ENCODE results near the gene FREM3.
"Not testable (repeated sequence)": the region's sequence is repeated elsewhere in the genome, so short reads cannot be mapped to it uniquely, and the experiment has no call there.

FREM3 gene

GRCh38 chr4:143575331-143575730 is 125.1 kb downstream of the FREM3 start:
- DNase-seq (ENCODE audit: low spot score), result no peak

DNA sequence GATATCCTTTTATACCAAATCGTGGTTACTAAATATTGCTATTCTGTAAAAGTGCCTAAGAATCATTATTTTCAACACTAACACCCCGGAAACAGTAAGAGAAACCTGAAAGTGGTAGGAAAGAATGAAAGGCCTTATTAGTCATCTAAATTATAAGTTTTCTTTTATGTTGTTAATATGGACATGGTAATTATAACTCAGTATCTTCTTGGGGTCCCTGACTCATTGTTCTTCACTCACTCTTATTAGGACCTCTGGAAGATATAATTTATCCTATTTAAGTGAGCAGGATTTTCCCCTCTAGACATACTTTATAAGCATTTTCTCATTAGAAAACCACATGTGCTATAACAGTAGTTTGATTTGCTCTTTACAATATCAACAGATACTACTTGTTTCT is 136.0 kb downstream of the FREM3 start:
- no peak for DNase-seq (ENCODE audit: low spot score)

- DNase-seq (ENCODE audit: low spot score), result peak; percentile 23
These were observed 140.7 kb downstream of the FREM3 start for GRCh38 chr4:143559757-143560147.

GRCh38 chr4:143558823-143559756 is 141.4 kb downstream of the FREM3 start:
- peak; percentile 78 for DNase-seq (ENCODE audit: low spot score)

GRCh38 chr4:143558286-143558685 is 142.2 kb downstream of the FREM3 start:
- DNase-seq (ENCODE audit: low spot score), result no peak

DNA sequence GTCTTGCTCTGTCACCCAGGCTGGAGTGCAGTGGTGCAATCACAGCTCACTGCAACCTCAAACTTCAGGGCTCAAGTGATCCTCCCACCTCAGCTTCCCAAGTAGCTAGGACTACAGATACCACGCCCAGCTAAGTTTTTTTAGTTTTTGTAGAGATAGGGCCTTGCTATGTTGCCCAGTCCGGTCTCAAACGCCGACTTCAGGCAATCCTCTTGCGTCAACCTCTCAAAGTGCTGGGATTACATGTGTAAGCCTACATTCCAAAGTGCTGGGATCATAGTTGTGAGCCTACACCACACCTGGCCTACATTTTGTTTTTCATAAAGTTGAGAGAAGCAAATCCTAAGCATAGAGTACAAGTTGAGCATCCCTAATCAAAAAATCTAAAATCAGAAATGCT is 144.8 kb downstream of the FREM3 start:
- DNase-seq (ENCODE audit: low spot score), result no peak

GRCh38 chr4:143554728-143555597 is 145.5 kb downstream of the FREM3 start:
- no peak for DNase-seq (ENCODE audit: low spot score)

GRCh38 chr4:143549928-143550327 is 150.5 kb downstream of the FREM3 start:
- DNase-seq (ENCODE audit: low spot score), result no peak

DNA sequence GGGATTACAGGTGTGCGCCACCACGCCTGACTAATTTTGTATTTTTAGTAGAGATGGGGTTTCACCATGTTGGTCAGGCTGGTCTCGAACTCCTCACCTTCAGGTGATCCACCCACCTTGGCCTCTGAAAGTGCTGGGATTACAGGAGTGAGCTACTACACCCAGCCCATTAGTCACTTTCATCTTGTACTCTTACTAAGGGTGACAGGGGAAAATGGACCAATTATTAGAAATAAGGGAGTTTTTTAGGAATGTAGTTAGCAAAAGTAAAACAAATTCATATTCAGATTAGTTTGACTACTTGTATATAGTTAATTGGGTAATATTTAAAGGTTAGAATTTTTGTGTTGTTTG is 160.8 kb downstream of the FREM3 start:
- DNase-seq (ENCODE audit: low spot score), result no peak

DNA sequence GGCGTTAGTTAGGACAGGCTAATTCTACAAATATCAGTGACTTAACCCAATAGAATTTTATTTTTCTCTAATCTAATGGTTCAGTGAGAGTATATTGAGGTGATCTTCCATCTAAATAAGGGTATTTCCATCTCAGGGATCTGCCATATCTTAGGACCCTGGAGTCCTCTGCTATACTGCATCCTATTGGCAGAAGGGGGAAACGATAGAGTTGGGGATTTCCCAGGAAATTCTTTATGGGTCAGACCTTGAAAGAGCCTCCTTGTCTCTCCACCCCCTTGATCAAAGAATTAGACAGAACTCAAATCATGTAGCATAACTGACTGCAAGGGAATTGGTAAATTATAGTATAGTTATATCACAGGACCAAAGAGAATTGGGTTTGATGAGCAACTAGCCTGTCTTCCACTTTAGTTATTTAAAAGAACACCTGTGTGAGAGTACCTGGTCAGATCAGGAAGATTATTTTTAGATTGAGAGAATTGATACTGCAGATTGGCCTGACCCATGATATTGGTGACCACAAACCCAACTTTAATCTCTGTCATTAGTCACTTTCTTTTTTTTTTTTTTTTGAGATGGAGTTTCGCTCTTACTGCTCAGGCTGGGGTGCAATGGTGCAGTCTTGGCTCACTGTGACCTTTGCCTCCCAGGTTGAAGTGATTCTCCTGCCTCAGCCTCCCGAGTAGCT is 161.4 kb downstream of the FREM3 start:
- no peak for DNase-seq (ENCODE audit: low spot score)

GRCh38 chr4:143531788-143532491 is 168.5 kb downstream of the FREM3 start:
- DNase-seq (ENCODE audit: low spot score), result no peak

DNA sequence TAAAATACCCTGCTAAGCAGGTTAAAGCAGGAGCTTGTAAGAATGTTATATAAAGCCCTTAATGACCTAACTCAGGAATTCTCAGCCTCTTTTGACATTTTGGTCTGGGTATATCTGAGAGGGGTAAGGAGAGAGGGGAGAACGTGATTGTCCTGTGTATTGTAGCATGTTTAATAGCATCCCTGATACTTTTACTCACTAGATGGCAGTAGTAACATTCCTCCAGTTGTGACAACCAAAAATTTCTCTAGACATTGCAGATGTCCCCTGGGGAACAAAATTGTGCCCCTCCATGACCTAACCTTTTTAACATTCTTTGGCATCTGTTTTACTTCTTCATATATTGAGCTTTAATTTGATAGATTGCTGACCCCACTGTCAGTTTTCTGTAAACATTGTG is 169.1 kb downstream of the FREM3 start:
- no peak for DNase-seq (ENCODE audit: low spot score)

GRCh38 chr4:143528046-143528445 is 172.4 kb downstream of the FREM3 start:
- DNase-seq (ENCODE audit: low spot score), result not testable (repeated sequence)

All from CD4-positive, alpha-beta T cell treated with Interleukin-2 at 100 ng/mL for 4 hours (primary cell).